ENCODE measurements around the gene GPA33. TPM values are rescaled to one million over a fixed set of nuclear protein-coding genes. Genes with fewer than 3 reads are reported as not detected.

GPA33 gene
- total and polyA plus RNA-seq, 10 of the 15 experiments (the other 5 are each of a cell fraction or from before 2014, with no cell fraction given) = 0.09 to 0.27 (median 0.21) TPM; not detected in 1

DNA sequence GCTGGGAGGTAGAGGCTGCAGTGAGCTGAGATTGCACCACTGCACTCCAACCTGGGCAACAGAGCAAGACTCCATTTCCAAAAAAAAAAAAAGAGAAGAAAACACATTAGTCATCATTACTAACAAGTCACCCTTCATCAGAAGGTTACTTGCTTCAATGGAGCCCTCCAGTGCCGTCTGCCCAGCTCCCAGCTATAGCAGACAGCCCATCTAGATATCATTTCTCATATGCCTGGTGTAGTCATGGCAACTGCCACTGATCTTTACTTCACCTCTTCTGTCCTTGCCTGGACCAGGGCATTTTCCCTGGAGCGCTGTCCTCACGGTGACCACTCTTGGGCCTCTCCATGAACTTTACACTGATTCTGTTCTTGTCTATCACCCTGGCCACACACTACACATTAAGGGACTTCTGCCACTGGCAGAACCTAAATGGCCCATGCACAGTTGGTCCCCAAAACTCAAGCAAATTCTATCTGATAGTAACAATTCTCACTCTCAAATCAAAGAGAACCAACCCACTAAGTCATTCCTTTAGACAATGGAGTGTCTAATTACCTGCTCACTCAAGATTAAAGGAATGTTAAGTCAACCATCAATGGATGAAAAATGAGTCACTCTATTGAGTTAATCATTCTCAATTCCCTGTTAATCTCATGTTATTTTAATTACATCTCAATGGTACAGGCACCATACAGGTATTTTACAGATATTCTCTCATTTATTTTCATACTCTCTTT is 12.9 kb downstream of the GPA33 start:
- Histone ChIP-seq H3K79me2 (ENCODE audit: control insufficient read depth, insufficient read depth, low read length) (no peaks in the 10 kb centered on the region), H3K27me3 (replicated peaks in 1 of 2; ENCODE audit: control insufficient read depth in 2 of 2, insufficient read depth in 2 of 2, low read length in 1 of 2) (no peaks in the 10 kb centered on the region), H3K4me3 (no peak overlapping the region), H3K36me3 (ENCODE audit: control insufficient read depth in 2 of 2, insufficient read depth in 2 of 2, low read length in 1 of 2) (no peaks in the 10 kb centered on the region), H3K9me3 (replicated peaks; ENCODE audit: control insufficient read depth, insufficient read depth, low read length) (no peaks in the 10 kb centered on the region), H3K9ac (ENCODE audit: control insufficient read depth, insufficient read depth, low read length) (no peak overlapping the region), H3K4me1 (ENCODE audit: control insufficient read depth, insufficient read depth, low read length) (no peaks in the 10 kb centered on the region), H2AFZ (ENCODE audit: control insufficient read depth, low read depth, low read length) (no peak overlapping the region), H3K4me2 (ENCODE audit: control insufficient read depth, insufficient read depth) (no peak overlapping the region), H4K20me1 (ENCODE audit: control insufficient read depth, insufficient read depth) (no peaks in the 10 kb centered on the region), H3K27ac (ENCODE audit: control insufficient read depth, insufficient read depth) (no peak overlapping the region)
- WGBS (ENCODE audit: insufficient coverage, insufficient replicate concordance, low lambda C conversion rate, missing lambda C conversion rate) = 50% methylated on average over 3 of the region's 3 CpGs
- DNase-seq (ENCODE audit: low read depth, low spot score) = no peak
- RAD21 ChIA-PET (ENCODE audit: unreplicated experiment) = interaction anchor here (1.6 kb wide), 1 partner anchor 10 kb away, joined by 4 read pairs; no protein-coding TSS in a partner anchor
- POLR2A ChIA-PET = interaction anchor here (0.7 kb wide), 1 partner anchor 144 kb away, joined by 3 read pairs; no protein-coding TSS in a partner anchor
- no TSS peak for BruUV-seq (replicated peaks)
- CTCF ChIA-PET = interaction anchor here (1.1 kb wide), 1 partner anchor 18 kb away, joined by 3 read pairs; no protein-coding TSS in a partner anchor
- ATAC-seq = no peak
- no peak for FAIRE-seq
- in situ Hi-C loops (cut with MboI) (no loop called here), intact Hi-C loops (cut with micrococcal nuclease; ENCODE audit: unreplicated experiment) (no loop called here)
- SMC1A ChIA-PET (ENCODE audit: uncharacterized antibody, unreplicated experiment) = interaction anchor here (1.0 kb wide), 1 partner anchor 89 kb away, joined by 3 read pairs; no protein-coding TSS in a partner anchor
- TF ChIP-seq HDAC6 (IDR thresholded peaks at IDR 0.05; ENCODE audit: unreplicated experiment) (no peak), MYC (IDR thresholded peaks at IDR 0.05; ENCODE audit: insufficient read depth, insufficient read length, insufficient replicate concordance, low read length, severe bottlenecking) (no peak), CBX5 (IDR thresholded peaks at IDR 0.05; ENCODE audit: low read depth) (no peak), TARDBP (IDR thresholded peaks at IDR 0.05; ENCODE audit: borderline replicate concordance) (no peak), SP1 (IDR thresholded peaks at IDR 0.05; ENCODE audit: low read depth, low read length) (no peak)
- TF ChIP-seq, protein P1, sequence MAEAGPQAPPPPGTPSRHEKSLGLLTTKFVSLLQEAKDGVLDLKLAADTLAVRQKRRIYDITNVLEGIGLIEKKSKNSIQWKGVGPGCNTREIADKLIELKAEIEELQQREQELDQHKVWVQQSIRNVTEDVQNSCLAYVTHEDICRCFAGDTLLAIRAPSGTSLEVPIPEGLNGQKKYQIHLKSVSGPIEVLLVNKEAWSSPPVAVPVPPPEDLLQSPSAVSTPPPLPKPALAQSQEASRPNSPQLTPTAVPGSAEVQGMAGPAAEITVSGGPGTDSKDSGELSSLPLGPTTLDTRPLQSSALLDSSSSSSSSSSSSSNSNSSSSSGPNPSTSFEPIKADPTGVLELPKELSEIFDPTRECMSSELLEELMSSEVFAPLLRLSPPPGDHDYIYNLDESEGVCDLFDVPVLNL (IDR thresholded peaks at IDR 0.05; ENCODE audit: low read depth, low read length) = no peak
- TF ChIP-seq, protein P2, sequence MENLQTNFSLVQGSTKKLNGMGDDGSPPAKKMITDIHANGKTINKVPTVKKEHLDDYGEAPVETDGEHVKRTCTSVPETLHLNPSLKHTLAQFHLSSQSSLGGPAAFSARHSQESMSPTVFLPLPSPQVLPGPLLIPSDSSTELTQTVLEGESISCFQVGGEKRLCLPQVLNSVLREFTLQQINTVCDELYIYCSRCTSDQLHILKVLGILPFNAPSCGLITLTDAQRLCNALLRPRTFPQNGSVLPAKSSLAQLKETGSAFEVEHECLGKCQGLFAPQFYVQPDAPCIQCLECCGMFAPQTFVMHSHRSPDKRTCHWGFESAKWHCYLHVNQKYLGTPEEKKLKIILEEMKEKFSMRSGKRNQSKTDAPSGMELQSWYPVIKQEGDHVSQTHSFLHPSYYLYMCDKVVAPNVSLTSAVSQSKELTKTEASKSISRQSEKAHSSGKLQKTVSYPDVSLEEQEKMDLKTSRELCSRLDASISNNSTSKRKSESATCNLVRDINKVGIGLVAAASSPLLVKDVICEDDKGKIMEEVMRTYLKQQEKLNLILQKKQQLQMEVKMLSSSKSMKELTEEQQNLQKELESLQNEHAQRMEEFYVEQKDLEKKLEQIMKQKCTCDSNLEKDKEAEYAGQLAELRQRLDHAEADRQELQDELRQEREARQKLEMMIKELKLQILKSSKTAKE (IDR thresholded peaks at IDR 0.05; ENCODE audit: low read depth, poor library complexity, severe bottlenecking) = no peak
